Measurements from ENCODE around the gene ALK.

The ALK gene

DNA sequence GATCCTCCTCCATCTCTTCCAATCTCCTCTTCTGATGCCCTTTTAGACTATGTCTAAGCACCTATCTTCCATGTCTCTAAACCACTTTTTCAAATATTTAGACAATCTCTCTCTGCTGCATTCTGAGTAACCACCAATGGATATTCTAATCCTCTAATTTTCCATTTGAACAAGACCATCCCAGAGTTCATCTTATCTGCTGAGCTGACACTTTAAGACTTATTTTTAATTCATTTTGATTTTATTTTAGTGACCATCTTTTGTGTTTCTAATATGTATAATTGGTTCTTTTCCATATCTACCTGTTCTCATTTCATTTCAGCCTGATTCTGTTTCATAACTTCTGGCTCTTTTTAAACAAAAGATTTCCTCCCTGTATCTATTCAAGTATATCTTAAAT is 436.3 kb downstream of the ALK start (continued):
- TF ChIP-seq ZNF76 (tag by site-specific recombination; IDR thresholded peaks at IDR 0.05; ENCODE audit: borderline replicate concordance, low read depth) = no peak
- TF ChIP-seq RBAK (tag by site-specific recombination; IDR thresholded peaks at IDR 0.05) = no peak

DNA sequence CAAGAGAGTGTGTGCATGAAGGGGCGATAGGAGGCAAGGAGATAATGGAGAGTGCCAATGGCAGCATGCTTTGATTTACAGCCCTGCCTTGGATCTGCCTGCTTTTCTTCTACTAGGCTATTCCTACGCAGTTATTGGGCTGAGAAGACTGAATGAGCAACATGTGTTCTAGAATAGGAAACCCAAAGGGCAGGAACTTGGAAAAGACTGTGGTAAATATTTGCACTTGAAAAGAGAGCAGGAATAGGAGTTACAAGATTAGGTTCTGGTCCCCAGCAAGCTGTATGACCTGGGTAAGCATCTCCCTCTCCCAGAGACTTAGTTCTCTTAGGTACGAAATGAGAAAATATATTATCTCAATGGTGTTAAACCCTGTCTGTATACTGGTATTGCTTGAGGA is 438.5 kb downstream of the ALK start:
- Histone ChIP-seq H3K36me3 (ENCODE audit: control insufficient read depth in 2 of 2, insufficient read depth in 1 of 2, low read length in 2 of 2) (no peaks in the 10 kb centered on the region), H3K27ac (ENCODE audit: extremely low read depth, low read depth, low read length) (no peak overlapping the region)
- POLR2A ChIA-PET = no interaction called here

DNA sequence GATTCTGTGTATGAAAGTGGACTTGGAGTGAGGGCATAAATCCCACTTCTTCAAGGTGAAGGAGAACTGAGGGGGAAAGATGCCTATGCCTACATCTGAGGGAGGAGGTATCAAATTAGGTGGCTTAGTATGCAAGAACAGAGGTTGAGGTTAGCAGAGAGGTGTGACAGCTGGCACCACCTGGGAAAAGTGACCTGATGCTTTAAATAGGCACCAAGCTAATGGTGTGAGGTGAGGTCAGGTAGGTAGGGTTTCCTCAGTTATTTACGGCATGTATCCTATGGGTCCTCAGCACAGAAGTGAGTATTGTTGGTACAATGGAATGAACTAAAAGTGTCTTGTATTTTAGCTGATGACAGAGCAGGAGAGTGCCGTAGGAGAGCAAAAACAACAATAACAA is 439.0 kb downstream of the ALK start:
- no peak overlapping the region for H3K27ac ChIP-seq (ENCODE audit: extremely low read depth, low read depth, low read length)
- POLR2A ChIA-PET = no interaction called here

More for the DNA sequence above, 438.5 kb downstream of the ALK start:
- TF ChIP-seq ZBTB7A (tag by site-specific recombination; IDR thresholded peaks at IDR 0.05; ENCODE audit: low read depth) (no peak), ZNF138 (tag by site-specific recombination; IDR thresholded peaks at IDR 0.05; ENCODE audit: borderline replicate concordance) (no peak), ZNF843 (tag by site-specific recombination; IDR thresholded peaks at IDR 0.05) (no peak), KLF1 (tag by site-specific recombination; IDR thresholded peaks at IDR 0.05) (no peak), HOXD13 (CRISPR knock-in tag; IDR thresholded peaks at IDR 0.05; ENCODE audit: borderline replicate concordance) (no peak), ZNF555 (tag by site-specific recombination; conservative IDR thresholded peaks at IDR 0.05) (no peak), SALL2 (tag by site-specific recombination; IDR thresholded peaks at IDR 0.05; ENCODE audit: borderline replicate concordance) (no peak), ZNF114 (tag by site-specific recombination; IDR thresholded peaks at IDR 0.05) (no peak), ZFP41 (tag by site-specific recombination; IDR thresholded peaks at IDR 0.05; ENCODE audit: borderline replicate concordance) (no peak), ZNF514 (tag by site-specific recombination; IDR thresholded peaks at IDR 0.05) (no peak)
- TF ChIP-seq, protein P1, sequence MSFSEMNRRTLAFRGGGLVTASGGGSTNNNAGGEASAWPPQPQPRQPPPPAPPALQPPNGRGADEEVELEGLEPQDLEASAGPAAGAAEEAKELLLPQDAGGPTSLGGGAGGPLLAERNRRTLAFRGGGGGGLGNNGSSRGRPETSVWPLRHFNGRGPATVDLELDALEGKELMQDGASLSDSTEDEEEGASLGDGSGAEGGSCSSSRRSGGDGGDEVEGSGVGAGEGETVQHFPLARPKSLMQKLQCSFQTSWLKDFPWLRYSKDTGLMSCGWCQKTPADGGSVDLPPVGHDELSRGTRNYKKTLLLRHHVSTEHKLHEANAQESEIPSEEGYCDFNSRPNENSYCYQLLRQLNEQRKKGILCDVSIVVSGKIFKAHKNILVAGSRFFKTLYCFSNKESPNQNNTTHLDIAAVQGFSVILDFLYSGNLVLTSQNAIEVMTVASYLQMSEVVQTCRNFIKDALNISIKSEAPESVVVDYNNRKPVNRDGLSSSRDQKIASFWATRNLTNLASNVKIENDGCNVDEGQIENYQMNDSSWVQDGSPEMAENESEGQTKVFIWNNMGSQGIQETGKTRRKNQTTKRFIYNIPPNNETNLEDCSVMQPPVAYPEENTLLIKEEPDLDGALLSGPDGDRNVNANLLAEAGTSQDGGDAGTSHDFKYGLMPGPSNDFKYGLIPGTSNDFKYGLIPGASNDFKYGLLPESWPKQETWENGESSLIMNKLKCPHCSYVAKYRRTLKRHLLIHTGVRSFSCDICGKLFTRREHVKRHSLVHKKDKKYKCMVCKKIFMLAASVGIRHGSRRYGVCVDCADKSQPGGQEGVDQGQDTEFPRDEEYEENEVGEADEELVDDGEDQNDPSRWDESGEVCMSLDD (tag by site-specific recombination; IDR thresholded peaks at IDR 0.05) = no peak
- TF ChIP-seq, protein P2, sequence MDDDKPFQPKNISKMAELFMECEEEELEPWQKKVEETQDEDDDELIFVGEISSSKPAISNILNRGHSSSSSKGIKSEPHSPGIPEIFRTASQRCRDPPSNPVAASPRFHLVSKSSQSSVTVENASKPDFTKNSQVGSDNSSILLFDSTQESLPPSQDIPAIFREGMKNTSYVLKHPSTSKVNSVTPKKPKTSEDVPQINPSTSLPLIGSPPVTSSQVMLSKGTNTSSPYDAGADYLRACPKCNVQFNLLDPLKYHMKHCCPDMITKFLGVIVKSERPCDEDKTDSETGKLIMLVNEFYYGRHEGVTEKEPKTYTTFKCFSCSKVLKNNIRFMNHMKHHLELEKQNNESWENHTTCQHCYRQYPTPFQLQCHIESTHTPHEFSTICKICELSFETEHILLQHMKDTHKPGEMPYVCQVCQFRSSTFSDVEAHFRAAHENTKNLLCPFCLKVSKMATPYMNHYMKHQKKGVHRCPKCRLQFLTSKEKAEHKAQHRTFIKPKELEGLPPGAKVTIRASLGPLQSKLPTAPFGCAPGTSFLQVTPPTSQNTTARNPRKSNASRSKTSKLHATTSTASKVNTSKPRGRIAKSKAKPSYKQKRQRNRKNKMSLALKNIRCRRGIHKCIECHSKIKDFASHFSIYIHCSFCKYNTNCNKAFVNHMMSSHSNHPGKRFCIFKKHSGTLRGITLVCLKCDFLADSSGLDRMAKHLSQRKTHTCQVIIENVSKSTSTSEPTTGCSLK (tag by site-specific recombination; IDR thresholded peaks at IDR 0.05) = no peak
- TF ChIP-seq, protein P3, sequence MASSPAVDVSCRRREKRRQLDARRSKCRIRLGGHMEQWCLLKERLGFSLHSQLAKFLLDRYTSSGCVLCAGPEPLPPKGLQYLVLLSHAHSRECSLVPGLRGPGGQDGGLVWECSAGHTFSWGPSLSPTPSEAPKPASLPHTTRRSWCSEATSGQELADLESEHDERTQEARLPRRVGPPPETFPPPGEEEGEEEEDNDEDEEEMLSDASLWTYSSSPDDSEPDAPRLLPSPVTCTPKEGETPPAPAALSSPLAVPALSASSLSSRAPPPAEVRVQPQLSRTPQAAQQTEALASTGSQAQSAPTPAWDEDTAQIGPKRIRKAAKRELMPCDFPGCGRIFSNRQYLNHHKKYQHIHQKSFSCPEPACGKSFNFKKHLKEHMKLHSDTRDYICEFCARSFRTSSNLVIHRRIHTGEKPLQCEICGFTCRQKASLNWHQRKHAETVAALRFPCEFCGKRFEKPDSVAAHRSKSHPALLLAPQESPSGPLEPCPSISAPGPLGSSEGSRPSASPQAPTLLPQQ (tag by site-specific recombination; IDR thresholded peaks at IDR 0.05) = no peak
- CTCF ChIA-PET = no interaction called here
- H3K4me3 ChIP-seq (ENCODE audit: low read depth, low read length) = no peak overlapping the region
- no peaks in the 10 kb centered on the region for H3K4me1 ChIP-seq (ENCODE audit: control insufficient read depth, insufficient read depth, low read length)
- no peaks in the 10 kb centered on the region for H3K9me3 ChIP-seq (ENCODE audit: control insufficient read depth, insufficient read depth, low read depth, low read length)

More for the DNA sequence above, 439.0 kb downstream of the ALK start:
- H3K9me3 ChIP-seq (ENCODE audit: control insufficient read depth, insufficient read depth, low read depth, low read length) = no peaks in the 10 kb centered on the region
- TF ChIP-seq ZNF426 (tag by site-specific recombination; IDR thresholded peaks at IDR 0.05) = no peak
- TF ChIP-seq, protein P4, sequence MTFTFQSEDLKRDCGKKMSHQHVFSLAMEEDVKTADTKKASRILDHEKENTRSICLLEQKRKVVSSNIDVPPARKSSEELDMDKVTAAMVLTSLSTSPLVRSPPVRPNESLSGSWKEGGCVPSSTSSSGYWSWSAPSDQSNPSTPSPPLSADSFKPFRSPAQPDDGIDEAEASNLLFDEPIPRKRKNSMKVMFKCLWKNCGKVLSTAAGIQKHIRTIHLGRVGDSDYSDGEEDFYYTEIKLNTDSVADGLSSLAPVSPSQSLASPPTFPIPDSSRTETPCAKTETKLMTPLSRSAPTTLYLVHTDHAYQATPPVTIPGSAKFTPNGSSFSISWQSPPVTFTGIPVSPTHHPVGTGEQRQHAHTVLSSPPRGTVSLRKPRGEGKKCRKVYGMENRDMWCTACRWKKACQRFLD (tag by site-specific recombination; IDR thresholded peaks at IDR 0.05) = no peak
- no peak for TF ChIP-seq OSR2 (tag by site-specific recombination; IDR thresholded peaks at IDR 0.05)
- no peak for TF ChIP-seq ZFP3 (tag by site-specific recombination; IDR thresholded peaks at IDR 0.05; ENCODE audit: low read depth)
- H3K4me3 ChIP-seq (ENCODE audit: low read depth, low read length) = no peak overlapping the region
- H3K4me1 ChIP-seq (ENCODE audit: control insufficient read depth, insufficient read depth, low read length) = no peaks in the 10 kb centered on the region
- CTCF ChIA-PET = interaction anchor here (0.6 kb wide), 1 partner anchor 634 kb away, joined by 3 read pairs; no protein-coding TSS in a partner anchor
- H3K36me3 ChIP-seq (ENCODE audit: control insufficient read depth in 2 of 2, insufficient read depth in 1 of 2, low read length in 2 of 2) = no peaks in the 10 kb centered on the region

Data from HEK293 (cell line).